Measurements from ENCODE around the gene TOM1L2. TPM values are rescaled to one million over a fixed set of nuclear protein-coding genes. Genes with fewer than 3 reads are reported as not detected.

The TOM1L2 gene
- total RNA-seq, 1 experiment from 2014 or later = 24.1 TPM

- Histone ChIP-seq H3K79me2 (ENCODE audit: insufficient read depth, low read length) (no peaks in the 10 kb centered on the region), H3K4me1 (ENCODE audit: control insufficient read depth in 1 of 2, insufficient read depth in 2 of 2, low read length in 2 of 2) (peaks cover 0 to 5% of the 10 kb centered on the region in 2 experiments; a peak in 1 of 4 replicates), H2AFZ (ENCODE audit: low read depth, low read length, poor library complexity, severe bottlenecking) (no peak overlapping the region), H3K9me2 (ENCODE audit: insufficient read depth) (no peaks in the 10 kb centered on the region), H3K27ac (ENCODE audit: low read depth, low read length) (no peak overlapping the region), H3K9ac (ENCODE audit: low read length) (no peak overlapping the region), H3K4me3 (replicated peaks in 1 of 2; ENCODE audit: low read depth in 1 of 2, low read length in 2 of 2) (no peak overlapping the region), H4K20me1 (ENCODE audit: insufficient read depth) (no peaks in the 10 kb centered on the region), H3K27me3 (ENCODE audit: insufficient read depth, low read length) (no peaks in the 10 kb centered on the region), H3K36me3 (ENCODE audit: control insufficient read depth in 1 of 2, insufficient read depth in 2 of 2, low read length in 2 of 2) (no peaks in the 10 kb centered on the region), H3K4me2 (ENCODE audit: low read length) (no peak overlapping the region), H3K9me3 (ENCODE audit: control insufficient read depth in 1 of 2, insufficient read depth in 1 of 2, low read depth in 1 of 2, low read length in 2 of 2) (no peaks in the 10 kb centered on the region)
- no peak for ATAC-seq
- TF ChIP-seq MAX (IDR thresholded peaks at IDR 0.05) (no peak), ZFX (IDR thresholded peaks at IDR 0.05) (no peak), JUND (IDR thresholded peaks at IDR 0.05) (no peak), SRF (IDR thresholded peaks at IDR 0.05; ENCODE audit: low read depth) (no peak), SIN3A (IDR thresholded peaks at IDR 0.05; ENCODE audit: low read depth) (no peak), YY1 (IDR thresholded peaks at IDR 0.05; ENCODE audit: extremely low read depth, insufficient replicate concordance, low read depth, low read length) (no peak), ELF1 (IDR thresholded peaks at IDR 0.05; ENCODE audit: borderline replicate concordance, low read depth) (no peak)
- ChIA-PET RAD21 (ENCODE audit: low non-redundant PET in 1 of 2, low total read pairs in 2 of 2, uncharacterized antibody in 2 of 2, unreplicated experiment in 2 of 2) (interaction anchor here in 1 of 2 experiments (0.9 kb wide), 1 partner anchor 89 kb away, joined by 3 read pairs; the partner anchor contains the start of genes DRC3 and TOM1L2), CTCF (no interaction called here), POLR2A (no interaction called here)
- no TSS peak for BruUV-seq (replicated peaks)
- intact Hi-C loops (cut with micrococcal nuclease) = no loop called here
- DNase-seq (ENCODE audit: low read depth, low spot score) = no peak
Observed at GRCh38 chr17:17883801-17884200, 88.4 kb downstream of the TOM1L2 start.

DNA sequence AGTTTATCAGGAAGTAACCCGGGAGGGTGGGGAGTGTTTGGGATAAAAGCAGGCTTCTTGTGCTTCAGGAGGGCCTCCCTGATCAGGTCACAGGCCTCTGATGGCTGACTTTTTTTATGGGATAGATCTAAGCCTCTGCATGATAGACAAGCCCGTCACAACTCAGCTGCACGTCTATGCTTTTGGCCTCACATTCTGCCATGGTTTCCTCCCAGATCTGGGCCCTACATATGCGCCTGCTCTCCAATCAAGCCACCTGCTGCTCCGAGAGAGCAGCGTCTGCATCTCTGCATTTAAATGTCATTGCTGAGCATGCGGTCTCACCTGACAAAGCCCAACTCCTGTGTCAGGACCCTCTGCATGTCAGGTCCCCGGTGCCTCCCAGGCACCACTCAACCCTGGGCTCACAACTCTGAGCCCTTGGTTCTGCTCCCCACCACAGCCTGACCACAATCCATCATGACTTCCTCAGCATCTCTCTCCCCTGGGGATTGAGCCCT lies 90.1 kb downstream of the TOM1L2 start:
- ChIA-PET RAD21 (ENCODE audit: low non-redundant PET in 1 of 2, low total read pairs in 2 of 2, uncharacterized antibody in 2 of 2, unreplicated experiment in 2 of 2) (no interaction called here), POLR2A (no interaction called here), CTCF (no interaction called here)
- H3K27me3 ChIP-seq (ENCODE audit: insufficient read depth, low read length) = no peaks in the 10 kb centered on the region
- TF ChIP-seq TCF7L2 (IDR thresholded peaks at IDR 0.05; ENCODE audit: borderline replicate concordance, extremely low read depth, insufficient read depth, insufficient read length) (no peak), SP1 (IDR thresholded peaks at IDR 0.05; ENCODE audit: low read depth) (no peak), JUND (IDR thresholded peaks at IDR 0.05) (no peak), SIN3A (IDR thresholded peaks at IDR 0.05; ENCODE audit: low read depth) (no peak), YY1 (IDR thresholded peaks at IDR 0.05; ENCODE audit: extremely low read depth, insufficient replicate concordance, low read depth, low read length) (no peak), EZH2 (IDR thresholded peaks at IDR 0.05) (no peak)
- TF ChIP-seq, protein P1, sequence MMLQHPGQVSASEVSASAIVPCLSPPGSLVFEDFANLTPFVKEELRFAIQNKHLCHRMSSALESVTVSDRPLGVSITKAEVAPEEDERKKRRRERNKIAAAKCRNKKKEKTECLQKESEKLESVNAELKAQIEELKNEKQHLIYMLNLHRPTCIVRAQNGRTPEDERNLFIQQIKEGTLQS (IDR thresholded peaks at IDR 0.05) = no peak
- H3K9me2 ChIP-seq (ENCODE audit: insufficient read depth) = no peaks in the 10 kb centered on the region
- no peak for DNase-seq (ENCODE audit: low read depth, low spot score)
- H2AFZ ChIP-seq (ENCODE audit: low read depth, low read length, poor library complexity, severe bottlenecking) = no peak overlapping the region
- H4K20me1 ChIP-seq (ENCODE audit: insufficient read depth) = no peaks in the 10 kb centered on the region
- no peak overlapping the region for H3K4me3 ChIP-seq (replicated peaks in 1 of 2; ENCODE audit: low read depth in 1 of 2, low read length in 2 of 2)
- H3K9ac ChIP-seq (ENCODE audit: low read length) = no peak overlapping the region
- no peak overlapping the region for H3K4me2 ChIP-seq (ENCODE audit: low read length)
- no peaks in the 10 kb centered on the region for H3K79me2 ChIP-seq (ENCODE audit: insufficient read depth, low read length)
- no peak for ATAC-seq
- H3K36me3 ChIP-seq (ENCODE audit: control insufficient read depth in 1 of 2, insufficient read depth in 2 of 2, low read length in 2 of 2) = no peaks in the 10 kb centered on the region
- H3K9me3 ChIP-seq (ENCODE audit: control insufficient read depth in 1 of 2, insufficient read depth in 1 of 2, low read depth in 1 of 2, low read length in 2 of 2) = no peaks in the 10 kb centered on the region
- no TSS peak for BruUV-seq (replicated peaks)
- peaks cover 0 to 5% of the 10 kb centered on the region in 2 experiments; a peak in 1 of 4 replicates for H3K4me1 ChIP-seq (ENCODE audit: control insufficient read depth in 1 of 2, insufficient read depth in 2 of 2, low read length in 2 of 2)
- intact Hi-C loops (cut with micrococcal nuclease) = no loop called here
- H3K27ac ChIP-seq (ENCODE audit: low read depth, low read length) = no peak overlapping the region
